Neural cell (in vitro differentiated cells): ENCODE data around the gene TAX1BP3. TPM values are rescaled to one million over a fixed set of nuclear protein-coding genes. Genes with fewer than 3 reads are reported as not detected.

Source experiments
- H2AFZ ChIP-seq: fragments of 200-600, 300-800 bp; sonication (generic), shearing (Covaris generic); 2 replicates; pipeline ENCODE4 v1.6.0; 2014; ENCODE audit warnings: low read depth, mild to moderate bottlenecking, antibody characterized with exemption, low read length, moderate library complexity
- H3F3A ChIP-seq: fragments of 200-600 bp; shearing (Covaris generic); 2 replicates; pipeline ENCODE4 v1.6.1; 2016; ENCODE audit warnings: mild to moderate bottlenecking, moderate library complexity, mixed read lengths, antibody characterized with exemption, low read length; ENCODE audit not compliant: insufficient read depth, poor library complexity, severe bottlenecking
- H3K27ac ChIP-seq: fragments of 200-600, 300-800 bp; sonication (generic), shearing (Covaris generic); 2 replicates; pipeline ENCODE4 v1.5.1; 2014; ENCODE audit warnings: mild to moderate bottlenecking, low read length, moderate library complexity
- H3K27me3 ChIP-seq: fragments of 300-800, 200-600 bp; sonication (generic), shearing (Covaris generic); 2 replicates; pipeline ENCODE4 v1.6.0; 2014; ENCODE audit warnings: mild to moderate bottlenecking, low read depth, low read length, moderate library complexity; ENCODE audit not compliant: insufficient read depth
- H3K36me3 ChIP-seq: fragments of 300-800, 200-600 bp; sonication (generic), shearing (Covaris generic); 2 replicates; pipeline ENCODE4 v1.5.1; 2014; ENCODE audit warnings: mild to moderate bottlenecking, antibody characterized with exemption, low read length, moderate library complexity; ENCODE audit not compliant: insufficient read depth
- H3K4me2 ChIP-seq: fragments of 300-800, 200-600 bp; sonication (generic), shearing (Covaris generic); 2 replicates; pipeline ENCODE4 v1.6.0; 2014; ENCODE audit warnings: mild to moderate bottlenecking, low read length
- H3K4me3 ChIP-seq: fragments of 300-800, 200-600 bp; sonication (generic), shearing (Covaris generic); 2 replicates; pipeline ENCODE4 v1.5.1; 2014; ENCODE audit warnings: mild to moderate bottlenecking, low read length, moderate library complexity
- H3K79me2 ChIP-seq: fragments of 200-600 bp; shearing (Covaris generic); replicated peaks from 2 replicates; pipeline ENCODE4 v1.6.0; 2014; ENCODE audit warnings: mild to moderate bottlenecking, low read length, moderate library complexity; ENCODE audit not compliant: insufficient read depth
- H3K9ac ChIP-seq: fragments of 300-800, 200-600 bp; sonication (generic), shearing (Covaris generic); 2 replicates; pipeline ENCODE4 v1.6.1; 2016; ENCODE audit warnings: mild to moderate bottlenecking, low read length, mixed read lengths
- H3K9me2 ChIP-seq: fragments of 200-600 bp; shearing (Covaris generic); 2 replicates; pipeline ENCODE4 v1.6.1; 2016; ENCODE audit warnings: mild to moderate bottlenecking, low read length, mixed read lengths; ENCODE audit not compliant: insufficient read depth
- H3K9me3 ChIP-seq: fragments of 200-600, 300-800 bp; sonication (generic), shearing (Covaris generic); 2 replicates; pipeline ENCODE4 v1.6.1; 2016; ENCODE audit warnings: mild to moderate bottlenecking, mixed run types, low read length, moderate library complexity, mixed read lengths
- H4K20me1 ChIP-seq: fragments of 200-600 bp; shearing (Covaris generic); 2 replicates; pipeline ENCODE4 v1.6.1; 2016; ENCODE audit warnings: mild to moderate bottlenecking, mixed run types; ENCODE audit not compliant: insufficient read depth
- EP300 ChIP-seq: fragments of 450-650 bp; conservative IDR thresholded peaks from 2 replicates; pipeline ENCODE4 v1.6.1; 2014; ENCODE audit warnings: antibody characterized with exemption, mild to moderate bottlenecking, moderate library complexity; ENCODE audit not compliant: poor library complexity, severe bottlenecking
- EZH2 ChIP-seq: fragments of 200-600, 300-800 bp; shearing (Covaris generic), sonication (generic); IDR thresholded peaks from 2 replicates; pipeline ENCODE4 v1.6.1; 2014; ENCODE audit warnings: antibody characterized with exemption, low read length, borderline replicate concordance, mild to moderate bottlenecking; ENCODE audit not compliant: insufficient read depth, poor library complexity, severe bottlenecking
- MXI1 ChIP-seq: fragments of 450-650 bp; conservative IDR thresholded peaks from 2 replicates; pipeline ENCODE4 v1.6.1; 2014; ENCODE audit warnings: antibody characterized with exemption, mild to moderate bottlenecking; ENCODE audit not compliant: poor library complexity, severe bottlenecking
- POLR2AphosphoS5 ChIP-seq: IDR thresholded peaks from 2 replicates; pipeline ENCODE4 v1.6.1; 2012
- SMC3 ChIP-seq: fragments of 450-650 bp; conservative IDR thresholded peaks from 2 replicates; pipeline ENCODE4 v1.6.1; 2014; ENCODE audit warnings: antibody characterized with exemption, mild to moderate bottlenecking, moderate library complexity; ENCODE audit not compliant: poor library complexity
- TAF1 ChIP-seq: IDR thresholded peaks from 2 replicates; pipeline ENCODE4 v1.6.1; 2012; ENCODE audit warnings: low read depth
- polyA plus RNA-seq: library from polyadenylated mRNA; depleted of rRNA; stranded (reverse); fragments of >200 nt; gene quantifications from 2 replicates; pipeline ENCODE4 v1.2.3, GENCODE V29; 2014
- TF ChIP-seq, protein P1 (sequence below): IDR thresholded peaks from 2 replicates; pipeline ENCODE4 v1.6.1; 2012; ENCODE audit warnings: borderline replicate concordance
- TF ChIP-seq, protein P2 (sequence below): fragments of 450-650 bp; IDR thresholded peaks from 2 replicates; pipeline ENCODE4 v1.5.1; 2014; ENCODE audit warnings: antibody characterized with exemption, mild to moderate bottlenecking, moderate library complexity; ENCODE audit not compliant: poor library complexity, severe bottlenecking

TAX1BP3 gene
- polyA plus RNA-seq, 1 donor from 2014 or later: 79.2 TPM

DNA sequence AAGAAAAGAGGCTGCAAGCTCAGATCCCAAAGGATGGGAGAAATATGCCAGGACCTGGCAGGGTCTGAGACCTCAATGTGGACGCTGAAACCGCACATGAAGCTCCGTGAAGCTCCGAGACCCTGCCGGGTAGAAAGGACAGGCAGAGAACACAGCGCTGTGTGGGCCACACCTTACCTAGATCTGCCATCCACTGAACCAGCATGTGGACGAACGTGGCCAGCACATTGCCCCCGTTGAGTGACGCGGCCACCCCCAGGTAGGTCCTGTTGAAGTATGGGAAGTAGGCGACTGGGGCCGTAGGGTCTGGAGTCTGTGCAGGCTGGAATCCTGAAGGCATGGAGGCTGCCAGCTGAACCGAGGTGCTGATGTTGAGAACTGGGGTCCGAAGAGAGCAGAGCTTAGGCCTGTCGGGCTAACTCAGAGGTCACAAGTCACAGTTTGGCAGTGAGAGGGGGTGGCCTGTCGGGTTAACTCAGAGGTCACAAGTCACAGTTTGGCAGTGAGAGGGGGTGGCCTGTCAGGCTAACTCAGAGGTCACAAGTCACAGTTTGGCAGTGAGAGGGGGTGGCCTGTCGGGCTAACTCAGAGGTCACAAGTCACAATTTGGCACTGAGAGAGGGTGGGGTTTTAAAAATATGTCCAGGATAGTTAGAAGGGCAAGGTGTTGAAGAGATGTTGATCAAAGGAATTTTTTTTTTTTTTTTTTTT lies 53.1 kb downstream of the TAX1BP3 start:
- TF ChIP-seq EP300 (no peak), POLR2AphosphoS5 (no peak), EZH2 (no peak), MXI1 (no peak), TAF1 (no peak)
- TF ChIP-seq, protein P1, sequence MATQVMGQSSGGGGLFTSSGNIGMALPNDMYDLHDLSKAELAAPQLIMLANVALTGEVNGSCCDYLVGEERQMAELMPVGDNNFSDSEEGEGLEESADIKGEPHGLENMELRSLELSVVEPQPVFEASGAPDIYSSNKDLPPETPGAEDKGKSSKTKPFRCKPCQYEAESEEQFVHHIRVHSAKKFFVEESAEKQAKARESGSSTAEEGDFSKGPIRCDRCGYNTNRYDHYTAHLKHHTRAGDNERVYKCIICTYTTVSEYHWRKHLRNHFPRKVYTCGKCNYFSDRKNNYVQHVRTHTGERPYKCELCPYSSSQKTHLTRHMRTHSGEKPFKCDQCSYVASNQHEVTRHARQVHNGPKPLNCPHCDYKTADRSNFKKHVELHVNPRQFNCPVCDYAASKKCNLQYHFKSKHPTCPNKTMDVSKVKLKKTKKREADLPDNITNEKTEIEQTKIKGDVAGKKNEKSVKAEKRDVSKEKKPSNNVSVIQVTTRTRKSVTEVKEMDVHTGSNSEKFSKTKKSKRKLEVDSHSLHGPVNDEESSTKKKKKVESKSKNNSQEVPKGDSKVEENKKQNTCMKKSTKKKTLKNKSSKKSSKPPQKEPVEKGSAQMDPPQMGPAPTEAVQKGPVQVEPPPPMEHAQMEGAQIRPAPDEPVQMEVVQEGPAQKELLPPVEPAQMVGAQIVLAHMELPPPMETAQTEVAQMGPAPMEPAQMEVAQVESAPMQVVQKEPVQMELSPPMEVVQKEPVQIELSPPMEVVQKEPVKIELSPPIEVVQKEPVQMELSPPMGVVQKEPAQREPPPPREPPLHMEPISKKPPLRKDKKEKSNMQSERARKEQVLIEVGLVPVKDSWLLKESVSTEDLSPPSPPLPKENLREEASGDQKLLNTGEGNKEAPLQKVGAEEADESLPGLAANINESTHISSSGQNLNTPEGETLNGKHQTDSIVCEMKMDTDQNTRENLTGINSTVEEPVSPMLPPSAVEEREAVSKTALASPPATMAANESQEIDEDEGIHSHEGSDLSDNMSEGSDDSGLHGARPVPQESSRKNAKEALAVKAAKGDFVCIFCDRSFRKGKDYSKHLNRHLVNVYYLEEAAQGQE: no peak
- TF ChIP-seq, protein P2, sequence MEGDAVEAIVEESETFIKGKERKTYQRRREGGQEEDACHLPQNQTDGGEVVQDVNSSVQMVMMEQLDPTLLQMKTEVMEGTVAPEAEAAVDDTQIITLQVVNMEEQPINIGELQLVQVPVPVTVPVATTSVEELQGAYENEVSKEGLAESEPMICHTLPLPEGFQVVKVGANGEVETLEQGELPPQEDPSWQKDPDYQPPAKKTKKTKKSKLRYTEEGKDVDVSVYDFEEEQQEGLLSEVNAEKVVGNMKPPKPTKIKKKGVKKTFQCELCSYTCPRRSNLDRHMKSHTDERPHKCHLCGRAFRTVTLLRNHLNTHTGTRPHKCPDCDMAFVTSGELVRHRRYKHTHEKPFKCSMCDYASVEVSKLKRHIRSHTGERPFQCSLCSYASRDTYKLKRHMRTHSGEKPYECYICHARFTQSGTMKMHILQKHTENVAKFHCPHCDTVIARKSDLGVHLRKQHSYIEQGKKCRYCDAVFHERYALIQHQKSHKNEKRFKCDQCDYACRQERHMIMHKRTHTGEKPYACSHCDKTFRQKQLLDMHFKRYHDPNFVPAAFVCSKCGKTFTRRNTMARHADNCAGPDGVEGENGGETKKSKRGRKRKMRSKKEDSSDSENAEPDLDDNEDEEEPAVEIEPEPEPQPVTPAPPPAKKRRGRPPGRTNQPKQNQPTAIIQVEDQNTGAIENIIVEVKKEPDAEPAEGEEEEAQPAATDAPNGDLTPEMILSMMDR: no peak
- Histone ChIP-seq H4K20me1 (no peaks in the 10 kb centered on the region), H3K27me3 (no peaks in the 10 kb centered on the region), H3K36me3 (peaks cover 11% of the 10 kb centered on the region), H3K4me3 (no peak overlapping the region), H2AFZ (no peak overlapping the region), H3K4me2 (no peak overlapping the region), H3F3A (no peaks in the 10 kb centered on the region), H3K9ac (no peak overlapping the region), H3K9me2 (no peaks in the 10 kb centered on the region), H3K9me3 (peaks cover 3% of the 10 kb centered on the region), H3K27ac (no peak overlapping the region), H3K79me2 (no peaks in the 10 kb centered on the region)

DNA sequence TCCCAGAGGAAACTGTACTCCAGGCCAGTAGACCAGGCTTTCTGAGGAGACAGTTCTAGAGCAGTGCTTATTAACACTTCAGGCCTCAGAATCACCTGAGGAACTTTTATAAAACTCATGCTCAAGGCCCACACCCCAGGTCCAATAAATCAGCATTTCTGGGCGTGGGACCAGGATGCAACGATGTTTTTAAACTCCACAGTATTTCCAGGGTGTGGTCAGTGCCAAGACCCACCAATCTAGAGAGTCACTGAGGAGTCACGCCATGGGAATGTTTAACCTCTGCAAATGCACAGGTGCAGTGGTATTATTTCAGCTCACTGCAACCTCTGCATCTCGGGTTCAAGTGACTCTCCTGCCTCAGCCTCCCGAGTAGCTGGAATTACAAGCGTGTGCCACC lies 55.3 kb downstream of the TAX1BP3 start:
- no peak overlapping the region for H3K4me3 ChIP-seq
- no peaks in the 10 kb centered on the region for H3K9me2 ChIP-seq
- H4K20me1 ChIP-seq: no peaks in the 10 kb centered on the region
- H3F3A ChIP-seq: no peaks in the 10 kb centered on the region
- H3K27ac ChIP-seq: no peak overlapping the region
- H2AFZ ChIP-seq: no peak overlapping the region
- H3K9me3 ChIP-seq: peaks cover 3% of the 10 kb centered on the region
- H3K79me2 ChIP-seq: no peaks in the 10 kb centered on the region
- no peaks in the 10 kb centered on the region for H3K27me3 ChIP-seq
- TF ChIP-seq POLR2AphosphoS5 (no peak), TAF1 (no peak), SMC3 (no peak), EP300 (no peak)
- TF ChIP-seq, protein P2: no peak
- H3K9ac ChIP-seq: no peak overlapping the region
- no peak overlapping the region for H3K4me2 ChIP-seq
- H3K36me3 ChIP-seq: peaks cover 11% of the 10 kb centered on the region

Other genes starting within 250 kb of the TAX1BP3 start
- gene OR1E2, start 234.7 kb downstream of the TAX1BP3 start, polyA plus RNA-seq: not detected in 2 replicates
- not detected in 2 replicates for gene SPATA22, start 196.8 kb downstream of the TAX1BP3 start, polyA plus RNA-seq
- gene ASPA, start 192.6 kb downstream of the TAX1BP3 start, polyA plus RNA-seq: 0.24 TPM in 1 of 2 replicates, not detected in the other
- gene TRPV3, start 110.8 kb downstream of the TAX1BP3 start, polyA plus RNA-seq: 0.19 TPM in 1 of 2 replicates, not detected in the other
- gene TRPV1, start 59.2 kb downstream of the TAX1BP3 start, polyA plus RNA-seq: 11.8 and 13.0 TPM in 2 replicates
- 14.3 and 15.6 TPM in 2 replicates for gene SHPK, start 32.3 kb downstream of the TAX1BP3 start, polyA plus RNA-seq
- 8.8 and 14.2 TPM in 2 replicates for gene CTNS, start 31.8 kb downstream of the TAX1BP3 start, polyA plus RNA-seq
- gene EMC6, start 234 bp upstream of the TAX1BP3 start, polyA plus RNA-seq: 61.7 and 87.8 TPM in 2 replicates
- 7.0 and 9.0 TPM in 2 replicates for gene P2RX5, start 27.6 kb upstream of the TAX1BP3 start, polyA plus RNA-seq
- gene HASPIN, start 55.3 kb upstream of the TAX1BP3 start, polyA plus RNA-seq: 0.22 and 0.32 TPM in 2 replicates
- 143 and 169 TPM in 2 replicates for gene ITGAE, start 132.6 kb upstream of the TAX1BP3 start, polyA plus RNA-seq
- gene NCBP3, start 177.7 kb upstream of the TAX1BP3 start, polyA plus RNA-seq: 47.0 and 132 TPM in 2 replicates
- gene CAMKK1, start 224.5 kb upstream of the TAX1BP3 start, polyA plus RNA-seq: 8.9 and 9.7 TPM in 2 replicates
- not detected in 2 replicates for gene P2RX1, start 247.9 kb upstream of the TAX1BP3 start, polyA plus RNA-seq